H9 (cell line): ENCODE results near the gene CCR7. TPM values are rescaled to one million over a fixed set of nuclear protein-coding genes. Genes with fewer than 3 reads are reported as not detected.

Source experiments
- DNase-seq: peaks from one replicate; pipeline ENCODE4 v3.0.0-alpha.2; 2017
- H2AFZ ChIP-seq: one replicate; pipeline ENCODE4 v1.6.1; 2013; ENCODE audit warnings: mild to moderate bottlenecking, low read length, control low read depth, moderate library complexity
- H2AK5ac ChIP-seq: 2 replicates; pipeline ENCODE4 v1.6.1; 2013; ENCODE audit warnings: low read length, control low read depth, mixed read lengths; ENCODE audit not compliant: insufficient read length
- H2BK120ac ChIP-seq: one replicate; pipeline ENCODE4 v1.6.1; 2013; ENCODE audit warnings: low read depth, mild to moderate bottlenecking, low read length, control low read depth, inconsistent platforms; ENCODE audit not compliant: poor library complexity, severe bottlenecking
- H2BK12ac ChIP-seq: 2 replicates; pipeline ENCODE4 v1.6.1; 2013; ENCODE audit warnings: low read length, control low read depth, mixed read lengths, low read depth; ENCODE audit not compliant: insufficient read length
- H2BK15ac ChIP-seq: 2 replicates; pipeline ENCODE4 v1.6.1; 2013; ENCODE audit warnings: low read depth, low read length, control low read depth
- H2BK20ac ChIP-seq: one replicate; pipeline ENCODE4 v1.6.1; 2013; ENCODE audit warnings: low read depth, mild to moderate bottlenecking, low read length, control low read depth, inconsistent platforms; ENCODE audit not compliant: poor library complexity, severe bottlenecking
- H2BK5ac ChIP-seq: 2 replicates; pipeline ENCODE4 v1.6.1; 2013; ENCODE audit warnings: low read length, control low read depth, mixed read lengths; ENCODE audit not compliant: insufficient read length
- H3K14ac ChIP-seq: 2 replicates; pipeline ENCODE4 v1.6.1; 2013; ENCODE audit warnings: low read length, control low read depth; ENCODE audit not compliant: insufficient read depth
- H3K18ac ChIP-seq: 2 replicates; pipeline ENCODE4 v1.6.1; 2013; ENCODE audit warnings: low read depth, mild to moderate bottlenecking, mixed read lengths, low read length, control low read depth; ENCODE audit not compliant: insufficient read length
- H3K23ac ChIP-seq: 2 replicates; pipeline ENCODE4 v1.6.1; 2013; ENCODE audit warnings: low read length, control low read depth, mixed read lengths, low read depth; ENCODE audit not compliant: insufficient read length
- H3K23me2 ChIP-seq: 2 replicates; pipeline ENCODE4 v1.6.1; 2013; ENCODE audit warnings: low read depth, mild to moderate bottlenecking, mixed read lengths, low read length, control low read depth; ENCODE audit not compliant: insufficient read length, poor library complexity, severe bottlenecking
- H3K27ac ChIP-seq: 2 replicates; pipeline ENCODE4 v1.5.1; 2013; ENCODE audit warnings: low read length, control low read depth, mixed read lengths, low read depth; ENCODE audit not compliant: insufficient read length
- H3K27me3 ChIP-seq: 2 replicates; pipeline ENCODE4 v1.6.1; 2013; ENCODE audit warnings: low read length, control low read depth, inconsistent platforms; ENCODE audit not compliant: insufficient read depth
- H3K4ac ChIP-seq: 2 replicates; pipeline ENCODE4 v1.6.1; 2013; ENCODE audit warnings: low read depth, mild to moderate bottlenecking, control low read depth, inconsistent platforms, low read length, moderate library complexity
- H3K4me1 ChIP-seq: 2 replicates; pipeline ENCODE4 v1.6.1; 2013; ENCODE audit warnings: low read length, control low read depth, inconsistent platforms; ENCODE audit not compliant: insufficient read depth
- H3K4me2 ChIP-seq: 2 replicates; pipeline ENCODE4 v1.6.1; 2013; ENCODE audit warnings: low read length, control low read depth, mixed read lengths; ENCODE audit not compliant: insufficient read length, insufficient read depth
- H3K56ac ChIP-seq: 2 replicates; pipeline ENCODE4 v1.6.1; 2013; ENCODE audit warnings: low read depth, mild to moderate bottlenecking, mixed read lengths, low read length, control low read depth; ENCODE audit not compliant: insufficient read length
- H3K79me1 ChIP-seq: 2 replicates; pipeline ENCODE4 v1.6.1; 2013; ENCODE audit warnings: low read depth, mild to moderate bottlenecking, moderate library complexity, low read length, control low read depth, inconsistent platforms; ENCODE audit not compliant: insufficient read depth, poor library complexity, severe bottlenecking
- H3K79me2 ChIP-seq: 2 replicates; pipeline ENCODE4 v1.6.1; 2013; ENCODE audit warnings: low read length, control low read depth, inconsistent platforms; ENCODE audit not compliant: insufficient read depth
- H3K9ac ChIP-seq: 2 replicates; pipeline ENCODE4 v1.6.1; 2013; ENCODE audit warnings: low read length, control low read depth, mixed read lengths; ENCODE audit not compliant: insufficient read length; ENCODE audit errors: extremely low read depth
- H3K9me3 ChIP-seq: one replicate; pipeline ENCODE4 v1.6.1; 2013; ENCODE audit warnings: low read depth, low read length, inconsistent platforms; ENCODE audit not compliant: control insufficient read depth
- H3T11ph ChIP-seq: one replicate; pipeline ENCODE4 v1.6.1; 2013; ENCODE audit warnings: mild to moderate bottlenecking, low read length, control low read depth, inconsistent platforms
- H4K20me1 ChIP-seq: one replicate; pipeline ENCODE4 v1.6.1; 2013; ENCODE audit not compliant: control insufficient read depth, insufficient read length, insufficient read depth
- H4K5ac ChIP-seq: 2 replicates; pipeline ENCODE4 v1.6.1; 2013; ENCODE audit warnings: low read depth, mild to moderate bottlenecking, mixed read lengths, low read length, control low read depth; ENCODE audit not compliant: insufficient read length
- H4K8ac ChIP-seq: replicated peaks from 2 replicates; pipeline ENCODE4 v1.6.1; 2013; ENCODE audit warnings: low read length, control low read depth, mixed read lengths, low read depth; ENCODE audit not compliant: insufficient read length
- H4K91ac ChIP-seq: 2 replicates; pipeline ENCODE4 v1.6.1; 2013; ENCODE audit warnings: low read depth, mild to moderate bottlenecking, moderate library complexity, mixed read lengths, low read length, control low read depth; ENCODE audit not compliant: insufficient read length
- H3K27ac Mint-ChIP-seq, 3 experiments: 2 replicates in 2 of 3; 3 replicates in 1 of 3; pipeline ENCODE4 v1.8.0; 2020 to 2021; ENCODE audit warnings: mixed read lengths in 3 of 3, mild to moderate bottlenecking in 1 of 3, moderate library complexity in 1 of 3
- H3K27me3 Mint-ChIP-seq: 2 replicates; pipeline ENCODE4 v1.8.0; 2021; ENCODE audit warnings: low read depth, mild to moderate bottlenecking, moderate library complexity, mixed read lengths
- H3K36me3 Mint-ChIP-seq, 3 experiments: 2 replicates in 2 of 3; 3 replicates in 1 of 3; pipeline ENCODE4 v1.8.0; 2020 to 2021; ENCODE audit warnings: low read depth in 3 of 3, mixed read lengths in 3 of 3; ENCODE audit not compliant: insufficient read depth in 1 of 3
- H3K4me1 Mint-ChIP-seq, 2 experiments: 2 replicates each; pipeline ENCODE4 v1.8.0; 2020; ENCODE audit warnings: mixed read lengths in 2 of 2
- H3K4me3 Mint-ChIP-seq, 2 experiments: 2 replicates in 1 of 2; 3 replicates in 1 of 2; pipeline ENCODE4 v1.8.0; 2020 to 2021; ENCODE audit warnings: mild to moderate bottlenecking in 2 of 2, mixed read lengths in 2 of 2, moderate library complexity in 1 of 2
- H3K9me3 Mint-ChIP-seq, 2 experiments: 2 replicates in 1 of 2; 3 replicates in 1 of 2; pipeline ENCODE4 v1.8.0; 2020; ENCODE audit warnings: mild to moderate bottlenecking in 2 of 2, mixed read lengths in 2 of 2, moderate library complexity in 1 of 2
- CTCF ChIP-seq: fragments of 200-600 bp; sonication (generic); conservative IDR thresholded peaks from 3 replicates; pipeline ENCODE4 v1.8.0; 2021; ENCODE audit warnings: antibody characterized with exemption, mild to moderate bottlenecking
- WGBS: extraction: QIAGEN DNeasy Blood & Tissue Kit; methylation state at CpG from one replicate; pipeline ENCODE4 v1.1.7; 2013; ENCODE audit warnings: missing lambda C conversion rate, low lambda C conversion rate, mixed read lengths; ENCODE audit not compliant: insufficient read length; ENCODE audit errors: extremely low coverage; 5-methylcytosine and 5-hydroxymethylcytosine counted together
- total RNA-seq: library from RNA; stranded (reverse); gene quantifications from 2 replicates; pipeline ENCODE4 v1.2.1, GENCODE V29; 2021

CCR7 gene
- total RNA-seq, 1 experiment from 2014 or later = 0.31 TPM

GRCh38 chr17:40557531-40558299, 7.6 kb downstream of the CCR7 start:
- Histone ChIP-seq H3K4me2 (no peak overlapping the region), H2BK15ac (no peak overlapping the region), H4K20me1 (no peaks in the 10 kb centered on the region), H2AFZ (no peak overlapping the region), H2BK12ac (no peak overlapping the region), H3K14ac (no peak overlapping the region), H3K27me3 (no peaks in the 10 kb centered on the region), H3K56ac (no peak overlapping the region), H4K91ac (no peak overlapping the region), H3K23me2 (no peaks in the 10 kb centered on the region), H3K9me3 (no peaks in the 10 kb centered on the region), H4K8ac (no peak overlapping the region), H4K5ac (no peak overlapping the region), H3K27ac (no peak overlapping the region), H2BK20ac (no peak overlapping the region), H2AK5ac (no peak overlapping the region), H3K18ac (no peak overlapping the region), H3K79me2 (no peaks in the 10 kb centered on the region), H3K4ac (no peak overlapping the region), H3K9ac (no peak overlapping the region), H2BK5ac (no peak overlapping the region), H3K79me1 (no peaks in the 10 kb centered on the region), H3K23ac (no peak overlapping the region), H3T11ph (no peak overlapping the region), H3K4me1 (no peaks in the 10 kb centered on the region), H2BK120ac (no peak overlapping the region)
- Mint-ChIP-seq H3K4me1 (peaks cover 26 to 44% of the 10 kb centered on the region in 2 experiments), H3K9me3 (0 out of 5 replicates have a peak, but pooled peaks cover 0 to 2% of the 10 kb centered on the region in 2 experiments), H3K27me3 (peaks cover 24% of the 10 kb centered on the region), H3K4me3 (no peak overlapping the region), H3K36me3 (no peaks in the 10 kb centered on the region; a peak in 2 of 7 replicates), H3K27ac (no peak overlapping the region)
- DNase-seq = no peak
- no CpG with 5 or more reads among the region's 6 CpGs for WGBS
- no peak for TF ChIP-seq CTCF
